HG03139 (cell line): Measurements from ENCODE around the gene NID2.

Source experiments
- ATAC-seq: cut with Tn5 transposase; IDR thresholded peaks from one replicate; pipeline ENCODE4 v1.9.1; 2021; ENCODE audit not compliant: unreplicated experiment

The NID2 gene

GRCh38 chr14:52003324-52003723 lies 65.5 kb downstream of the NID2 start:
- ATAC-seq: no peak

DNA sequence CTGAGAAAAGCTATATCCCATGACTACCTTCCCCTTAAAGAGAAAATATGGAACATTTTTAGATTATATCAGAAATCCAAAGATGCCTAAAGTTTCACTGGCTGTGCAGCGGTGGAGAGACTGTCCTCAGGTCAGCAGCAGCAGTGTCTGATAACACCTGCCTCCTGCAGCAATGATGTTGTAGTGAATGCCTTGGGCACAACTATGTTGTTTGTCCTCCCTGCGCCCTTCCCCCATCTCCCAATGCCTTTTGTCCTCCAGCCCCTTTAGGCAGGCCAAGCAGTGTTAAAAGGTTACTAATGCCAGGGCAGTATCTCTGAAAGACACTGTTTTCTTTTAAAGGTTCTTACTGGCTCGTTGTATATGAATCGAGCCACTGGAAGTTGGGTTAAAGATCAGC lies 66.3 kb downstream of the NID2 start:
- ATAC-seq: no peak

DNA sequence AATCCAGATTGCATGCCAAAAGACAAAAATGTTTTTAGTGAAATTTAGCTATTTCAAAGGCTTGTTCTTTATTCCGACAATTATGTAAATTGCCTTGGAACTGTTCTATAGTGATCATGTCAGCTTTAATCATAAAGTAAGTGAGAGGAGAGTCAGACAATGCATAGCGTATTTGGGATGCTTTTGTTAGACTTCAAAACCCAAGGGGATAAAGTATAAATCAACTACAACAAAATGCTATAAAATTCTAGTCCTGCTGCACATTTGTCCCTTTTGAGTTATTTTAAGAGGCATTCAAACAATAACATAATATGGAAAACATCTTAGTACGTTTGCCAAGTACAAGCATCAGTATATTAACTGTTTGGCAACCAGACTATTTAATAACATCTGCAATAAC lies 68.2 kb downstream of the NID2 start:
- no peak for ATAC-seq

GRCh38 chr14:52000019-52000582 lies 68.8 kb downstream of the NID2 start:
- no peak for ATAC-seq

- no peak for ATAC-seq
Measured at GRCh38 chr14:51999084-51999483, 69.8 kb downstream of the NID2 start.

DNA sequence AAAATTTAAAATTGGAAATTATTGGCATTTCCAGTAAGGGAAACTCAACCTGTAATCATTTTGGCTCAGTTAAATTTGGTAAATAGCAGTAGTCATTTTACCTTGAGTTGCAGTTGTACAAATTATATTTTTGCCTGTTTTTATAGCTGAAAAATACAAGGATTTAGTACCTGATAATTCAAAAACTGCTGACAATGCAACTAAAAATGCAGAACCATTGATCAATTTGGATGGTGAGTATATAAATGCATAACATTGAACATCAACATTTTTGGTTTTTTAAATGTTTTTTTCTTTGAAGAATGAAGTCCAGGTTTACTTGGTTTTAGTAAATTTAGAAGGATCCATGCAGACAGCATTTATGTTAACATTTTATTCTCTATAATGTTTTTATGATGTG lies 70.5 kb downstream of the NID2 start:
- no peak for ATAC-seq

GRCh38 chr14:51996148-51996746 lies 72.6 kb downstream of the NID2 start:
- no peak for ATAC-seq

DNA sequence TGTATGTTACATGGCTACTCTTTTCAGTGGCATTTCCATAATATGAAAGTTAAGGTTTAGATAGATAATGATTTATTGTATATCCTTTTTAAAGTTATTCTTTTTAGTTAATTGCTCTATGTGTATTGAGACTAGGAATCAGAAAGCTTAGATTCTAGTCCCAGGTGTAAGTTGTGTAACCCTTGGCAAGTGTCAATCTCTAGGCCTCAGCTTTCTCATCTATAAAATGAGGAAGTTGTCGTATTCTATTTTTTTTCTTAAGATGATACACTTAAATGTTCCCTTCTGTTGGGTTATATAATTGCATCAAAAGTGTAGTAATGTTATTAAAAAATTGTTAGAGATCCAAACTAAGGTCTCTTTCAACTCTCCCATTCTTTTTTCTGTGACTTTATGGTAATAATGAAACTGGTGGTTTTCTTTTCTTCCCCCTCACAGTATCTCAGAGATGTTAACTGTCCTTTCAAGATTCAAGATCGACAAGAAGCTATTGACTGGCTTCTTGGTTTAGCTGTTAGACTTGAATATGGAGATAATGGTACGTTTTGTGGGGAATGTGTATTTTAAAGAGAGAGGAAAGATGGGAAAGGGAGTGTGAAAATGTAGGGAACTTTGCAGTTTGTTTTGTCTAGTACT lies 75.5 kb downstream of the NID2 start:
- ATAC-seq: no peak

DNA sequence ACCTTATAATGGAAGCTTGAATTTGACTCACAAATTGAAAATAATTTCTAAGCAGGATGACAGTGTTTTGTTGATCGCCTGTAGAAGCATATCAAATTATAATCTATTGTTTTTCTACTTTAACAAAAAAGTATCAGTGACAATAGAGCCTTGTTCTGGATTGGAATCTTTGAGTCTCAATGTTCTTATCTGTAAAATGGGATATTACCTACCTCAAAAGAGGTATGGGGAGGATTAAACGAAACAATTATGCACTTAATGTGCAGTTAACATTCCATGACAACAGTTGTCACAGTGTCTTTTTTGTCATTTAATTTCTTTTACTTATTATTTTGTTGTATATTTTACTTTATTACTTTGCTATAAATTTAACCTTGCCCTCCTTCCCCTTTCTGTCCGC lies 78.4 kb downstream of the NID2 start:
- no peak for ATAC-seq

GRCh38 chr14:51989293-51990234 lies 79.3 kb downstream of the NID2 start, which contains the start of gene RTRAF:
Gene RTRAF (plus strand): TSS chr14:51989546. CDS start chr14:51989640, 94 bp downstream.
- ATAC-seq: peak; percentile 95

GRCh38 chr14:51988221-51988620 lies 80.6 kb downstream of the NID2 start:
- ATAC-seq: no peak

DNA sequence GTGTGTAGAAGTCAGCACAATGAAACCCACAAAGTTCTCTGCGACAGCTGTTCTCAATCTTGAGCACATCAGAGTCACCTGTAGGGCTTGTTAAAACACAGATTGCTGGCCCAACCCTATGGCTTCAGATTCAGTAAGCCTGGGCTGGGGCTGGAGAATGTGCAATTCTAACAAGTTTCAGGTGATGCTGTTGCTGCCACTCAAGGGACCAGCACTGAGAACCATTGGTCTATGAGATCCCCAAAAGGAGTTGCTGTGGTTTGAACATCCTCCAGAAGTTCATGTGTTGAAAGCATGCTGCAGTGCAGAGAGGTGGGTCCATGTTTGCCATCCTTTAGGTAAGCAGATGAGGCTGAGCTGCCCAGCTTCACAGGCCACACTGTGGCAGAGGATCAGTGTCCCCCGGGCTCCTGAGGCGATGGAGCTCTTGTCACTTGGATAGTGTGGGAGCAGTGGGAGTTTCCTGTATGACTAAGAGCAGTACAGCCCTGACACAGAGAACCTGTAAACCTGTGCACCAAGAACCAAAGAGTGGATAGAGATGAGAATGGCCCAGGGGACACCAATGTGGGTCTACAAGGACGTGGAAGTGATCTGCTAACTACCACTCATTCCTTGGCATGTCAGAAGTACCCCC lies 87.5 kb downstream of the NID2 start:
- ATAC-seq: no peak

DNA sequence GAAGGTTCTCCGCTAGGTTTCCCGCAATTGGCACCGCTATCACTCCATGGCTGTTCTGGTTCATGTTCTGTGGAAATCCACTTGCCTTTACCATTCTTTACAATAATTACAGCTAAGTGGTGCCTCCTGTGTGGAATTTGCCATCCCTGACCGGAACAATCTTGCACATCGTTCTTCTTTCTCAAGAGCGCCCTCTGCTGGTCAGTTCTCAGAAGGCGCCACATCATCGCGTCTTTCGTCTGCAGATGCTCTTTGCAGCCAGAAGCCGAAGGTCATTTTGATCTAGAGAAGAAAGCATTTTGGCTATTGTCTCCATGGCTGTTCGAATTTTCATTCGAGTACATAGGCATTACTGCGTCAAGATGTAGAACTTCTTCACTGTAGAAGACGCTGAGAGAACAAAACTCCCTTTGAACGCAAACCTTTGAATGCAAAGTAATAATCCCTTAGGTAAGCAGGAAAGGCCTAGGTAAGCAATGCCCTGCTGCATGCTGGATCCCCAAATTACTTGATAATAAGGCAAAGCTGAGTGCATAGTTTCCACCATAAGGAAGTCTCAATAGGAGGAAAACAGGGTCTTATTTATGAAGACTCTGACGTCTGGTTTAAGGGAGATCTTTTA lies 89.7 kb downstream of the NID2 start:
- ATAC-seq: peak; percentile 78

GRCh38 chr14:51978681-51979085 lies 90.2 kb downstream of the NID2 start:
- no peak for ATAC-seq

DNA sequence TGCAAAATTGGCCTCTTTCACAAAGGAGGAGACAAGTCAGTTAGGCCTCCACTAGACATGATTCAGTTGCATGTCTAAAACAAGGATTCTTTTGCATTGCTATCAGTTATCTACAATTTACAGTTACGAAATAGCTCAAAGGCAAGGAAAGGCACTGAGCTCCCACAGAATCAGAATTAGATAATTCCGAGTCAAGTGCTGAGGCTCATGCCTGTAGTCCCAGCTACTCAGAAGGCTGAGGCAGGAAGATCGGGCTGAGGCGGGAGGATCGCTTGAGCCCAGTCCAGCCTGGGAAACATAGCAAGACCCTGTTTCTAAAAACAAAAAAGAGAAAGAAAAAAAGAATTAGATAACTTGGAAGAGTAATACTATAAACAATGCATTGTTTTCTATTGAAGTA lies 91.8 kb downstream of the NID2 start:
- ATAC-seq: no peak

DNA sequence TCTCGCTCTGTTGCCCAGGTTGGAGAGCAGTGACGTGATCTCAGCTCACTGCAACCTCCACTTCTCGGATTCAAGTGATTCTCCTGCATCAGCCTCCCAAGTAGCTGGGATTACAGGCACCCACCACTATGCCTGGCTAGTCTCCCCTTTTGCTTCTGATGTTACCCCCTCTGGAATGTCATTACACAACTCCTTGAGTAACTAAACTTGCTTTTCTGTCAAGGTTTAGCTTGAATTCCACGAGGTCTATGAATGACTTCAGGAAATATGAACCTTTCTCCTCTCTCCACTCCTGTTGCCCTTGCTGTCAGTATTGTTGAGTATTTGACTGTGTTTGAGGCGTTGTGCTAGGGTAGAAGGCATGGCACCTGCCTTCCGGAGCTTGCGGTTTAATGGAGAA lies 96.3 kb downstream of the NID2 start:
- no peak for ATAC-seq

DNA sequence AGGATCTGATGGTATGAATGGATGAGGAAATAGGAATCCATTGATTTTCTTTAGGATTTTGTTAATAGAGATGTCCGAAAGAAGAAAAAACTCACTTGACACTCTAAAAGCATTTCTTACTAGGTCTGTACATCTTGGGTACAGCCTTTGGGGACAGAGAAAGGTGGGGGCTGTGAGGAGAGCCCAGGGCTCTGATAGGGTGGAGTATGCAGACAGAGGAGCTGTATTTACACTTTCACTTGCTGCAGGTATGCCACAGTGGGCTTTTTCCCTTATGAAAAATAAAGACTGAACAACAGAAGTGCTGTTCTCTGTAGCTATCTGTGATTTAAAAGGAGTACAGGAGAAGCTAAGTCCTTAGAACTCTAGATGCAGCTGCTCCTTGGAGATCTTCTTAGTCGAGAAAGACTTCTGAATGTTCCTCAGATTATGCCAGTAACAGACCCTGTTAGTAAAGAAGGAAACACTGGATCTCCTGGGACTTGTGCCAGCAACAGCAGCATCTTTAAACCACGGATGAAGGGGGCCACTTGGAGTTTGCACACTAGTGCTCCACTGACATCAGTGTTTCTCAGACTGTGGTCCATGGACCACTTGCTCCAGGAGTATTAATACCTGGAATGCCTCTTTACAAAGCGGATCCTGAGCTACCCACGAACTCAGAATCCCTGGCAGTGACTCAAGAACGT lies 98.9 kb downstream of the NID2 start:
- no peak for ATAC-seq

DNA sequence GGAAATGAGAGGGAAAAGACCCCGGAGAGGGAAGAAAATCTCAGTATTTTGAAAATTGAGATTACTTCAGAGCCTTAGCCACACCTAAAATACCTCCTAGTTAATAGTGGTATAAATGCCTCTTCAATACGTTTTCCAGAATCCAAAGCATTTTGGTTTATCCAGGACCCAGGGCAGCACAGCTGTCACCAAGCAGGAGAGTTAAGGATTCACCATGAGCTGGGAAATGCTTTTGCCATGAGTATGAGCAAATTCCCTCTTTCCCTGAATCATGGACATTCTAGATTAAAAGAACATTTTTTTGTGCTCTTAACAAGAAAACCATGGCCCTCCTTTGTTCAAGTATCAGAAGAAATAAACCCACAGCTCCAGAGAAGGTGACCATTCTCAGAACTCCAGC lies 101.3 kb downstream of the NID2 start:
- no peak for ATAC-seq

DNA sequence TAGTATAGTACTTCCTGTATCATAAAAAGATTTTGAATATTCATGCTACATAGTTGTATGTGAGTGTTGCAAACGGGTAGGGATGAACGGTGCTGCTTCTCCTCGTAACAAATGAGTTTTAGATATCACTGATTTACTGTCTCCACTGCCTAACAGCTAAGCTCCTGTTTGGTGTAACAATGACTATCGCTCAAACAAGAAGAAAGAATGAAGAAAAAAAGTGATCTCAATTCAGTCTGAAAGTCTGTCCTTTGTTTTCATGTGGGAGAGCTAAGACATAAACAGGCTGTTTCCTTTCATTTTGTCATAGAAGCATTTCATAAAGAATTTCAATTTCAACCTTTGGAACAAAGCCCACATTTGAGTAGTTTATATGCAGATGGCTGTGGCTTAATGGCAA lies 105.6 kb downstream of the NID2 start:
- no peak for ATAC-seq

GRCh38 chr14:51962711-51963110 lies 106.1 kb downstream of the NID2 start:
- no peak for ATAC-seq
